Measurements from ENCODE around the gene ANXA11.

- no peak for TF ChIP-seq CTCF (IDR thresholded peaks at IDR 0.05)
- TF ChIP-seq POLR2AphosphoS5 (IDR thresholded peaks at IDR 0.05; ENCODE audit: low read depth, low read length) = no peak
- TF ChIP-seq SIN3A (IDR thresholded peaks at IDR 0.05; ENCODE audit: borderline replicate concordance, insufficient read depth, low read depth, low read length) = no peak
- TF ChIP-seq TCF7L2 (IDR thresholded peaks at IDR 0.05; ENCODE audit: low read depth, low read length) = no peak
Observed at GRCh38 chr10:80110986-80111385, 94.4 kb downstream of the ANXA11 start.
